T-helper 1 cell treated with Interleukin-12 subunit alpha and Interleukin-12 subunit beta and Interleukin-4 antibody, amounts not matched to agents 30 μg/mL and 1 μg/mL, for 36 hours (primary cell): ENCODE measurements around the gene HSPA1L.

ENCODE experiments used
- H3K27ac Mint-ChIP-seq: one replicate; pipeline ENCODE4 v1.8.0; 2021; ENCODE audit warnings: mild to moderate bottlenecking, mixed read lengths
- H3K27me3 Mint-ChIP-seq: one replicate; pipeline ENCODE4 v1.8.0; 2021; ENCODE audit warnings: low read depth, mixed read lengths
- H3K36me3 Mint-ChIP-seq: one replicate; pipeline ENCODE4 v1.8.0; 2021; ENCODE audit warnings: low read depth, mixed read lengths
- H3K4me1 Mint-ChIP-seq: one replicate; pipeline ENCODE4 v1.8.0; 2021; ENCODE audit warnings: low read depth, mixed read lengths
- H3K4me3 Mint-ChIP-seq: one replicate; pipeline ENCODE4 v1.8.0; 2021; ENCODE audit warnings: mild to moderate bottlenecking, moderate library complexity, mixed read lengths
- H3K9me3 Mint-ChIP-seq: one replicate; pipeline ENCODE4 v1.8.0; 2021; ENCODE audit warnings: mixed read lengths

The HSPA1L gene

DNA sequence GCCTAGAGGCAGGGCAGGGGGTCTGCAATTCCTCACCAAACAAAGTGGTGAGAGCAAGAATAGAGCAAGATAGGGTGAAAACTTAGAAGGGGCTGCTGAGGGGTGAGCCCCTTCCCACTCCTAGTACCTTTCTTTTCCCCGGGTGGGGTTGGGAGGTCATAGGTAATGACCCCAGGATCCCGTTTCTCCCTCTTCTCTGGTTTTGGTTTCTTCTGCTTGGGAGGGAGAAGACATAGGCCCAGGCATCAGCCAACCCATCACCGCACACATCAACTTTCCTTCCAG lies 23.1 kb downstream of the HSPA1L start:
- H3K27me3 Mint-ChIP-seq = no peaks in the 10 kb centered on the region
- H3K27ac Mint-ChIP-seq = no peak overlapping the region
- peaks cover 24% of the 10 kb centered on the region for H3K36me3 Mint-ChIP-seq
- H3K4me1 Mint-ChIP-seq = peaks cover 20% of the 10 kb centered on the region
- no peak overlapping the region for H3K4me3 Mint-ChIP-seq
- no peaks in the 10 kb centered on the region for H3K9me3 Mint-ChIP-seq

DNA sequence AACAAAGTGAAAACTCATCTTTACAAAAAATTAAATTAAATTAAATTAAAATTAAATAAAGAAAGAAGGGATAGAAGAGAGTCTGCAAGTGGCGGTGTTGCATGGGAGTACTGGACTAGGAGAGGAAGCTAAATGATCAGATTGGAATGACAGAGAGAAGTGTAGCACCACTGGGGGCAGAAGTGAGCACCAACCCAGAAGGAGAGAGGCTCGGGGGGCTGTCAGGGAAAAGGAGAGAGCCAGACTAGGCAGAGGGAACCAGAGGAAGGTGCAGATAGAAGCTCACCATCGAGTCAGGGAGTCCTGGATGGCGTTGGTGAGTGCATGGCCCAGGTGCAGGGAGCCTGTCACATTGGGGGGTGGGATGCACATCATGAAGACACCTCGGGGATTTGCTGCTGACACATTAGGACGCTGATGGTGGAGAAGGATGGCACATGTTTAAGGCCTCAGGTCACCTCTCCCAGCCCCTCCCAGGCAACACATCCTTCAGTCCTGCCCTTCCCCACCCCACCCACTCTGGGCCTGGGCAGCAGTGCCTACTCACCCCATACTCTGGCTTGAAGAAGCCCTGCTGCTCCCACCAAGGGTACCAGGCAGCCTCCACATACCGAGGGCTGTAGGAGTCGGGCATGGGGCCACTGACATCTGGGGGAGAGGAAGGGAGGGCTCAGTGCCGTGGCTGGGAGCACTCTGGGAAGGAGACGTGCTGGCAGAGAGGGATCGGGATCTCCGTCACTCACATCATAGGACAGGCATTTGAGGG lies 23.6 kb downstream of the HSPA1L start:
- peaks cover 18% of the 10 kb centered on the region for H3K4me1 Mint-ChIP-seq

GRCh38 chr6:31785475-31785874 lies 29.6 kb downstream of the HSPA1L start:
- Mint-ChIP-seq H3K4me1 (peaks cover under 1% of the 10 kb centered on the region), H3K9me3 (no peaks in the 10 kb centered on the region), H3K4me3 (no peak overlapping the region), H3K36me3 (peaks cover 24% of the 10 kb centered on the region), H3K27ac (no peak overlapping the region), H3K27me3 (no peaks in the 10 kb centered on the region)

More for the DNA sequence above, 23.6 kb downstream of the HSPA1L start:
- Mint-ChIP-seq H3K27ac (peak overlapping the region; percentile 37), H3K4me3 (no peak overlapping the region), H3K27me3 (no peaks in the 10 kb centered on the region), H3K36me3 (peaks cover 22% of the 10 kb centered on the region), H3K9me3 (no peaks in the 10 kb centered on the region)

DNA sequence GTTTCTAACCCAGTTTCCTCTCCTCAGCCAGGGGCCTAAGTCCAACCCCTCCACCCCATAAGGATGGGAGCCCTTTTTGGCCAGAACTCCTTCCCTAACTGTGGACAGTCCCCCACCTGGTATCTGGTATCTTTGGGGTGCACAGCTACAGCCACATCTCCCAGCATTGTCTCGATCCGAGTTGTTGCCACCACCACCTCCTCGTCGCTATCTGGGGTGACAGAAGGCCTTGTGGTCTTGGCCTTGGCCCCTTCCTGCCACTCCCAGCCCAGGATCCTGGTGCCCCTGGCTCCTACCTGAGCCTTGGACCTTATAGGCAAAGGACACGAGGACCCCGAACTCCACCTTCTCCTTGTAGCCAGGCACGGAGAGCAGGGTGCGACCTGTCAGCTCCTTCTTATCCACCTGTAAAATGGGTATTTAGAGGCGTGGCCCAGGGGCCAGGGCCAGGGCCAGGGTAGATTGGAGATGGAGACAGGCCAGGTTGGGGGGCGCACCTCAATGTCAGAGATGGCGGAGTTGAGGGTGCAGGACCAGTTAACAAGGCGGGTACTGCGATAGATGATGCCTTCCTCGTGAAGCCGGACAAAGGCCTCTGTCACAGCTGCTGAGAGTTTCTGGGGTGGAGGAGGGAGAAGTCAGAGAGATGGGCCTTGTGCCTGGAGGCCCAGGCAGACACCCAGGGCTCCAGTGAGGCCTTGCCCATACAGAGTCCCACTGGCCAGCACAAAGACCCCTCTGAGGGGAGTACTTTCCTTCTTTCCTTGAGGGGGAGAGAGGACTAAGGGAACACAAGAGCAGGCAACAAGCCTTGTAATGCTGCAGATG lies 30.8 kb downstream of the HSPA1L start:
- Mint-ChIP-seq H3K27me3 (no peaks in the 10 kb centered on the region), H3K36me3 (peaks cover 21% of the 10 kb centered on the region), H3K27ac (no peak overlapping the region), H3K9me3 (no peaks in the 10 kb centered on the region), H3K4me3 (no peak overlapping the region), H3K4me1 (no peaks in the 10 kb centered on the region)

- peaks cover 3% of the 10 kb centered on the region for H3K4me1 Mint-ChIP-seq
- no peak overlapping the region for H3K27ac Mint-ChIP-seq
- H3K36me3 Mint-ChIP-seq = peaks cover 18% of the 10 kb centered on the region
- no peak overlapping the region for H3K4me3 Mint-ChIP-seq
- no peaks in the 10 kb centered on the region for H3K27me3 Mint-ChIP-seq
- H3K9me3 Mint-ChIP-seq = no peaks in the 10 kb centered on the region
Measured at GRCh38 chr6:31782126-31782855, 32.8 kb downstream of the HSPA1L start.

- H3K9me3 Mint-ChIP-seq = no peaks in the 10 kb centered on the region
- H3K27me3 Mint-ChIP-seq = no peaks in the 10 kb centered on the region
- H3K36me3 Mint-ChIP-seq = peaks cover 18% of the 10 kb centered on the region
- peaks cover 9% of the 10 kb centered on the region for H3K4me1 Mint-ChIP-seq
- no peak overlapping the region for H3K4me3 Mint-ChIP-seq
- H3K27ac Mint-ChIP-seq = no peak overlapping the region
Measured at GRCh38 chr6:31781244-31782125, 33.6 kb downstream of the HSPA1L start.

DNA sequence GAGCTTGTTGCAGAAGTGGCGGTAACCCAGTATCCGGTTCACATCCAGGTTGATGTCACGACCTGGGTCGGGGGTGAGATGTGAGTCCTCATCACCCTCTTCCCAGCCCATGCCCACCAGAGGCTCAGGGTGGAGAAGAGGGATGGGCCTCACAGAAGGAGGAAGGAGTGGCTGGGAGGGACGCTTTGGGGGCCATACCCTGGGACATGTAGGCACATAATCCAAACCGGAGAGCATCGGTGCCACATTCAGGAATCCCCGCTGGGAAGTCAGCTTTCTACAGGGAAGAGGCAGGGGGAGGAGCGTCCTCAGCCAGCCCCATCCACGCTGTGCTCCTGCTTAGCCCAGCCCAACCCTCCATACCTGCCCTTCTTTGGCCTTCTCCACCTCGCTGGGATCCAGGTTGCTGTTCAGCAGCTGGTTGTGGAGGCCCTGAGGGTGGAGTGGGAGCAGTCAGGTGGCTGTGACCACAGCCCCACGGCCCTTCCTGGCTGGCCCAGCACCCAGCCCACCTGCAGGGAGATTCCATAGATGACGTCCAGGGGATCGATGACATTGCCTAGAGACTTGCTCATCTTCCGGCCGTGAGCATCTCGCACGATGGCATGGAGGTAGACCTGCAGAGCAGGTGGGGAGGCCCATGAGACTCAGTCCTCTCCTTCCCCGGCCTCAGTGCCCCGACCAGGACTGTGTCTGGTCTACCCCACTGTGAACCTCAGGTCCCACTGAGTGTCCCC lies 34.4 kb downstream of the HSPA1L start:
- peaks cover 16% of the 10 kb centered on the region for H3K36me3 Mint-ChIP-seq
- H3K27me3 Mint-ChIP-seq = no peaks in the 10 kb centered on the region
- H3K4me3 Mint-ChIP-seq = no peak overlapping the region
- no peaks in the 10 kb centered on the region for H3K9me3 Mint-ChIP-seq
- H3K27ac Mint-ChIP-seq = no peak overlapping the region
- H3K4me1 Mint-ChIP-seq = peaks cover 13% of the 10 kb centered on the region

- Mint-ChIP-seq H3K4me1 (peaks cover 17% of the 10 kb centered on the region), H3K27me3 (no peaks in the 10 kb centered on the region), H3K4me3 (no peak overlapping the region), H3K36me3 (peaks cover 16% of the 10 kb centered on the region), H3K9me3 (no peaks in the 10 kb centered on the region), H3K27ac (no peak overlapping the region)
Measured at GRCh38 chr6:31779908-31780307, 35.2 kb downstream of the HSPA1L start.

DNA sequence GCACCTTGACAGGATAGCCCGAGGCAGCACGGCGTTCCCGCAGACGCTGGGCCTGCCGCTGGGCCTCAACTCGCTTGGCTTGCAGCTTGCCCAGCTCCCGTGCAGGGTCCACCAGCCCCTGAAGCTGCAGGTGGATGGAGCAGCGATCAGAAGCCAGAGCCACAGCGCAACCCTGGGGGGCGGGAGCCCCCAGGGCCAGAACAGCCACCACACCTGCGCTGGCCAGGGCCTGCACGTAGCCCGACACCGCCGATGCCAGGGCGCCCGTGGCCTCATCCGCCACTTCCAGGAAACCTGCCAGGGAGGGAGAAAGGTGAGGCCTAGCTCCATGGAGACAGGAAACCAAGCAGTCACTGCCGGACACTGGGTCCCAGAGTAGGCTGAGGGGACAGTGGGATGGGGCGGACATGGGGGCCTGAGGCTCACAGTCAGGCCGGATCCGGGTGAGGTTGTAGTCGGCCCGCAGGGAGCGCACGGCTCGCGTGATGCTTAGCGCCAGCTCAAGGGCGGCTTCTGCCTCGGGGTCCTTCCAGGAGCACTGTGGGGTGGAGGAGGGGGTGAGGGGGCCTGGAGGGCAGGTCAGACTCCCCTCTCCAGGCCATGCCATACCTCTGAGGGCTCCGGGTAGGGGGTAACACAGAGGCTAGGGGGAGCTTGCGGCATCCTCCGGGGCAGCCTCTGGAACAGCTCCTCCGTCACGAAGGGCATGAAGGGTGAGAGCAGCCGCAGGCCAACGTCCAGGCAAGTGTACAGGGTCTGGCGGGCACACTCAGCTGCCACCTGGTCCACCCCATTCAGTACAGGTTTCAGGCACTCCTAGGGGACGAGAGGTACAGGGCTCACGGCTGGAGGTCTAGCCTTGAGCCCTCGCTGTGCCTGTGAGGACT lies 35.8 kb downstream of the HSPA1L start:
- Mint-ChIP-seq H3K27ac (no peak overlapping the region), H3K4me3 (no peak overlapping the region), H3K27me3 (no peaks in the 10 kb centered on the region), H3K4me1 (peaks cover 17% of the 10 kb centered on the region), H3K9me3 (no peaks in the 10 kb centered on the region), H3K36me3 (peaks cover 10% of the 10 kb centered on the region)

DNA sequence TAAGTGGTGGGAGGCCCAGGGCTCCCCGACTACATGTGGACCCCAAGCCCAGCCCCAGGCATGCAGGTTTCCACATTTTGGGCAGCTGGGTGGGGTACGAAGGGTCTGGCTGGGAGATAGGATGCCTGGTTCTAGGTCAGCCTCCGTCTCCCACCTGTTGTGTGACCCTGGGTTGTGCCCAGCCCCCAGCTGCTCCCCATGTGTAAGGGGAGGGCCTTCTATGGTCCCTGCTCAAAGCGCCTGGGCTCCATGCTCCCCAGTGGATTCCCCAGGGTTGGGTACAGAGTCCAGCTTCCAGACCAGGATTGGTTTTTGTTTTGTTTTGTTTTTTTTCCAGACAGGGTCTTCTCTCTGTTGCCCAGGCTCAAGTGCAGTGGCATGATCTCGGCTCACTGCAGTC lies 36.9 kb downstream of the HSPA1L start:
- no peak overlapping the region for H3K27ac Mint-ChIP-seq
- no peaks in the 10 kb centered on the region for H3K27me3 Mint-ChIP-seq
- peaks cover 17% of the 10 kb centered on the region for H3K4me1 Mint-ChIP-seq
- no peaks in the 10 kb centered on the region for H3K9me3 Mint-ChIP-seq
- no peak overlapping the region for H3K4me3 Mint-ChIP-seq
- H3K36me3 Mint-ChIP-seq = peaks cover 7% of the 10 kb centered on the region

DNA sequence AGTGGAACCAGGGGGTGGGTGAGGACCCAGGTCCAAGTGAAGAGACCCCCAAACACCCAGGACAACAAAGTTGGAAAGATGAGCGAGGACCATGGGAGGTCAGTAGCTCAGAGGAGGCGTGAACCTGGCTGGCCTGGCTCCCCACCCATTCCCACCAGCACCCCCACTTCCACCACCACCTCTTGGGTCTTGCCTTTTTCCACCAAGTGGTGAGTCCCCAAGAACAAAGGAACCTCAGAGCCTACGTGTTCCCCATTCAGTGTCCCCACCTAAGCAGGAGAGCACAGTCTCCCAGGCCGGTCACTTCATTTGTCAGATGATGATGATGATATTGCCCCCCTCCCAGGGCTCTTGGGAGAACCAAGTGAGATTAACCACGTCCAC lies 37.4 kb downstream of the HSPA1L start:
- Mint-ChIP-seq H3K4me3 (no peak overlapping the region), H3K4me1 (peaks cover 21% of the 10 kb centered on the region), H3K27me3 (no peaks in the 10 kb centered on the region), H3K36me3 (peaks cover 3% of the 10 kb centered on the region), H3K9me3 (no peaks in the 10 kb centered on the region), H3K27ac (peak overlapping the region; percentile 81)

- H3K4me3 Mint-ChIP-seq = no peak within 1 kb of the TSS
- peaks cover 24% of the 10 kb centered on the region for H3K4me1 Mint-ChIP-seq
- H3K27me3 Mint-ChIP-seq = no peaks in the 10 kb centered on the region
- H3K27ac Mint-ChIP-seq = peak within 1 kb of the TSS; percentile 81
- peaks cover 3% of the 10 kb centered on the region for H3K36me3 Mint-ChIP-seq
- H3K9me3 Mint-ChIP-seq = no peaks in the 10 kb centered on the region
Measured at GRCh38 chr6:31776989-31777666, 38.0 kb downstream of the HSPA1L start, which contains the start of gene VWA7. Gene VWA7, minus strand, starts transcription at chr6:31777328. Its CDS starts 549 bp downstream, at chr6:31776779.
